ENCODE measurements around the gene KCNG2. TPM values are rescaled to one million over a fixed set of nuclear protein-coding genes. Genes with fewer than 3 reads are reported as not detected.

KCNG2 gene
- total and polyA plus RNA-seq, 2 of the 8 experiments (the other 6 are each of a cell fraction or from before 2014, with no cell fraction given), result 0.19 to 0.74 TPM

DNA sequence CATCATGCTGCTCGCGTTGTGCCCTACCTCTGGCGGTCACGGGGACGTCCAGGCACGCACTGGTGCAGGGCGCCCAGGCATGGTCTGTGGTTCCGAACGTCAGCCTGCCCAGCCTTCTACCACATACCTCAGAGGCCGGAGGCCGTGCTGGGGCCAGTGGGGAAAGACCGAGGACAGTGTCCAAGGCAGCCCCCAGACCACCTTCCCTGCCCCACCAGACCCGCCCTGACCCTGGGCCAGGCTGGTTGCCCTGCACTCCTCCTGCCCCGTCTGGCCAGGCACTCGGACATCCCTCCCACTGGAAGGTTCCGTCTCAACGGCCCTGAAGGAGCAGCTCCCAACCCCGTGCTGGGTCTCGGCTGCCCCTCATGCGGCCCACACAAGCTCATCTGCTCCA is 120.9 kb downstream of the KCNG2 start:
- no peak overlapping the region for H2BK120ac ChIP-seq (replicated peaks; ENCODE audit: low read depth, low read length)
- no peaks in the 10 kb centered on the region for H3K9me3 ChIP-seq (ENCODE audit: insufficient read depth in 2 of 2, low read depth in 1 of 2, low read length in 1 of 2)
- H4K8ac ChIP-seq (ENCODE audit: extremely low read depth, insufficient read depth, low read length), result no peak overlapping the region; the same call in 1 of the 2 replicates
- H4K20me1 ChIP-seq (replicated peaks in 1 of 2; ENCODE audit: control insufficient read depth in 1 of 2, insufficient read depth in 2 of 2, low read length in 2 of 2), result no peaks in the 10 kb centered on the region
- H3K79me2 ChIP-seq (ENCODE audit: control insufficient read depth in 1 of 2, insufficient read depth in 2 of 2, low read length in 2 of 2), result no peaks in the 10 kb centered on the region
- H2BK20ac ChIP-seq (ENCODE audit: low read length), result no peak overlapping the region
- H4K5ac ChIP-seq (ENCODE audit: insufficient read length, low read depth, low read length), result no peak overlapping the region
- POLR2A ChIA-PET (ENCODE audit: partially characterized antibody), result no interaction called here
- H3K27me3 ChIP-seq (replicated peaks in 1 of 4; ENCODE audit: control insufficient read depth in 3 of 4, extremely low read depth in 1 of 4, insufficient read depth in 3 of 4, low read length in 3 of 4), result no peaks in the 10 kb centered on the region
- CTCF ChIA-PET (ENCODE audit: partially characterized antibody), result no interaction called here
- H3K4me3 ChIP-seq (ENCODE audit: extremely low read depth in 1 of 4, insufficient read depth in 2 of 4, low read depth in 3 of 4, low read length in 4 of 4), result no peak overlapping the region
- H3K18ac ChIP-seq (ENCODE audit: extremely low read depth, low read length), result no peak overlapping the region
- DNase-seq (ENCODE audit: low read depth in 1 of 2, low spot score in 2 of 2), result no peak
- peaks cover 3% of the 10 kb centered on the region; the same call in 1 of the 2 replicates for H3K23me2 ChIP-seq (ENCODE audit: low read depth, low read length)
- no peak overlapping the region for H3K9ac ChIP-seq (replicated peaks in 1 of 4; ENCODE audit: extremely low read depth in 1 of 4, low read depth in 3 of 4, low read length in 3 of 4)
- WGBS, 2 experiments (ENCODE audit: extremely low coverage in 1 of 2, insufficient coverage in 1 of 2, insufficient read length in 1 of 2, insufficient replicate concordance in 2 of 2, low coverage in 1 of 2, low lambda C conversion rate in 2 of 2, missing lambda C conversion rate in 1 of 2), result 97% methylated on average over 11 of the region's 20 CpGs; no CpG with 5 or more reads in 1 of the 2 experiments
- H2BK5ac ChIP-seq (ENCODE audit: low read depth, low read length), result no peak overlapping the region
- no peak overlapping the region for H3K27ac ChIP-seq (ENCODE audit: low read depth, low read length)
- no peak overlapping the region for H3K4ac ChIP-seq (replicated peaks; ENCODE audit: insufficient read length, low read depth, low read length)
- H3K56ac ChIP-seq (replicated peaks; ENCODE audit: insufficient read length, low read depth, low read length), result no peak overlapping the region
- no peak overlapping the region for H3K23ac ChIP-seq (ENCODE audit: insufficient read length)
- H3K36me3 ChIP-seq (ENCODE audit: control insufficient read depth in 2 of 4, insufficient read depth in 4 of 4, low read length in 3 of 4), result no peaks in the 10 kb centered on the region
- no peak for TF ChIP-seq NANOG (IDR thresholded peaks at IDR 0.05; ENCODE audit: insufficient read depth, low read depth, low read length, poor library complexity, severe bottlenecking)
- no peak for TF ChIP-seq KDM4A (IDR thresholded peaks at IDR 0.05; ENCODE audit: low read depth, low read length, severe bottlenecking)
- TF ChIP-seq TCF12 (IDR thresholded peaks at IDR 0.05; ENCODE audit: low read depth, low read length), result no peak
- no peak for TF ChIP-seq SIN3A (conservative IDR thresholded peaks at IDR 0.05 in 1 of 2, IDR thresholded peaks at IDR 0.05 in 1 of 2; ENCODE audit: low read depth in 1 of 2, low read length in 2 of 2)
- TF ChIP-seq EGR1 (IDR thresholded peaks at IDR 0.05; ENCODE audit: borderline replicate concordance, low read depth, low read length), result no peak
- TF ChIP-seq CBX5 (IDR thresholded peaks at IDR 0.05; ENCODE audit: low read depth, low read length), result no peak
- TF ChIP-seq BACH1 (IDR thresholded peaks at IDR 0.05; ENCODE audit: low read length), result no peak
- TF ChIP-seq TEAD4 (IDR thresholded peaks at IDR 0.05; ENCODE audit: low read depth, low read length), result no peak
- no peak for TF ChIP-seq RXRA (IDR thresholded peaks at IDR 0.05; ENCODE audit: insufficient read depth, low read depth, low read length)
- TF ChIP-seq TAF1 (IDR thresholded peaks at IDR 0.05; ENCODE audit: low read depth, low read length), result no peak
- no peak for TF ChIP-seq KDM1A (IDR thresholded peaks at IDR 0.05; ENCODE audit: borderline replicate concordance, low read length)
- TF ChIP-seq GABPA (IDR thresholded peaks at IDR 0.05; ENCODE audit: borderline replicate concordance, insufficient read depth, low read length), result no peak
- TF ChIP-seq MAFK (IDR thresholded peaks at IDR 0.05; ENCODE audit: low read depth, low read length), result no peak
- no peak for TF ChIP-seq SRF (IDR thresholded peaks at IDR 0.05; ENCODE audit: low read depth, low read length)
- peaks cover 0 to 8% (median 2%) of the 10 kb centered on the region in 4 experiments; a peak in 3 of 7 replicates for H3K4me1 ChIP-seq (replicated peaks in 1 of 4; ENCODE audit: control insufficient read depth in 3 of 4, insufficient read depth in 4 of 4, low read length in 3 of 4)
- H3K4me2 ChIP-seq (ENCODE audit: insufficient read depth in 1 of 2, low read depth in 2 of 2, low read length in 2 of 2), result no peak overlapping the region
- H3K79me1 ChIP-seq (ENCODE audit: low read depth, low read length), result no peaks in the 10 kb centered on the region
- H2AK5ac ChIP-seq (ENCODE audit: low read depth, low read length), result no peak overlapping the region
- no peak overlapping the region for H3K14ac ChIP-seq (ENCODE audit: insufficient read length)
- FAIRE-seq, result no peak
- no peak overlapping the region for H4K91ac ChIP-seq (replicated peaks; ENCODE audit: insufficient read length, low read length)
- H2AFZ ChIP-seq (ENCODE audit: low read length), result no peak overlapping the region
- H2BK15ac ChIP-seq (ENCODE audit: low read length), result no peak overlapping the region
- H2BK12ac ChIP-seq (ENCODE audit: low read depth, low read length), result no peak overlapping the region

All from H1 (cell line).